T-helper 1 cell treated with Interleukin-12 subunit alpha and Interleukin-12 subunit beta and Interleukin-4 antibody, amounts not matched to agents 30 ng/mL and 1 ng/mL, for 36 hours (primary cell): Measurements from ENCODE around the gene CNN1. TPM values are rescaled to one million over a fixed set of nuclear protein-coding genes. Genes with fewer than 3 reads are reported as not detected.
"Not testable (repeated sequence)": the region's sequence is repeated elsewhere in the genome, so short reads cannot be mapped to it uniquely, and the experiment has no call there.

ENCODE experiments used
- intact Hi-C: fragments of 100-400 bp; cut with micrococcal nuclease; formaldehyde crosslinking; loops from one replicate; pipeline ENCODE4 v1.15.1; 2024
- total RNA-seq: library from RNA; stranded (reverse); gene quantifications from 2 replicates; pipeline ENCODE4 v1.2.3, GENCODE V29; 2022

The CNN1 gene
- total RNA-seq, 1 donor from 2014 or later = not detected

DNA sequence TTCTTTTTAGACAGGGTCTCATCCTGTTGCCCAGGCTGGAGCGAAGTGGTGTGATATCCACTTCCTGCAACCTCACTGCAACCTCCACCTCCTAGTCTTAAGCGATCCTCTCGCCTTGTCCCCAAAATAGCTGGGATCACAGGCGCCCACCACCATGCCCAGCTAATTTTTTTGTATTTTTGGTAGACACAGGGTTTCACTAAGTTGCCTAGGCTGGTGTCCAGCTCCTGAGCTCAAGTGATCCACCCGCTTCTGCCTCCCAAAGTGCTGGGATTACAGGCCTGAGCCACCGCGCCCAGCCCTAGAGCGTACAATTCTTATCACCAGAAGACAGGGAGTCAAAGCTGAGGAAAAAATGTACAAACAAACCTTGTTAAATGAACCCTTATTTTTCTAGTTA is 24.9 kb downstream of the CNN1 start:
- intact Hi-C loops = no loop called here

DNA sequence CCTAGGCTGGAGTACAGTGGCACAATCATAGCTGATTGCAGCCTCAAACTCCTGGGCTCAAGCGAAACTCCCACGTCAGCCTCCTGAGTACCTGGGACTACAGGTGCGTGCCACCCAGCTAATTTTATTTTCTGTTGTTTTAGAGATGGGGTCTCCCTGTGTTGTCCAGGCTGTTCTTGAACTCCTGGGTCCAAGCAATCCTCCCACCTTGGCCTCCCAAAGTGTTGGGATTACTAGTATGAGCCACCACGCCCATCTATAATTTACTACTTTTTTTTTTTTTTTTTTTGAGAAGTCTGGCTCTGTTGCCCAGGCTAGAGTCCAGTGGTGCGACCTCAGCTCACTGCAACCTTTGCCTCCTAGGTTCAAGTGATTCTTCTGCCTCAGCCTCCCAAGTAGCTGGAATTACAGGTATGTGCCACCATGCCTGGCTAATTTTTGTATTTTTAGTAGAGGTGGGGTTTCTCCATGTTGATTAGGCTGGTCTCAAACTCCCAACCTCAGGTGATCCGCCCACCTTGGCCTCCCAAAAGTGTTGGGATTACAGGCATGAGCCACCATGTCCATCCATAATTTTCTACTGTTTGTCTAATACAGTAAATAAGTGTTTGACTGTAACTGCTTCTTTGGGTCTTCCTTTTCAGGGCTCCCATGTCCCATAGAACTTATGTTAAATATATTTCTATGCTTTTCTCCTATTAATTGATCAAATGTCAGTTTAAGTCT is 25.6 kb downstream of the CNN1 start:
- intact Hi-C loops = not testable (repeated sequence)

DNA sequence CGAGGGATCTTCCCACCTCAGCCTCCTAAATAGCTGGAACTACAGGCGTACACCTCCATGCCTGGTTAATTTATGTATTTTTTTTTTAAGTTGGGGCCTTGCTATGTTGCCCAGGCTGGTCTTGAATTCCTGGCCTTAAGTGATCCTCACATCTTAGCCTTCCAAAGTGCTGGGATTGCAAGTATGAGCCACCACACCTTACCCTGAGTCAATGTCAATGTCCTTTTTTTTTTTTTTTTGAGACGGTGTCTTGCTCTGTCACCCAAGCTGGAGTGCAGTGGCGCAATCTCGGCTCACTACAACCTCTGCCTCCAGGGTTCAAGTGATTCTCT is 27.0 kb downstream of the CNN1 start:
- intact Hi-C loops = not testable (repeated sequence)

DNA sequence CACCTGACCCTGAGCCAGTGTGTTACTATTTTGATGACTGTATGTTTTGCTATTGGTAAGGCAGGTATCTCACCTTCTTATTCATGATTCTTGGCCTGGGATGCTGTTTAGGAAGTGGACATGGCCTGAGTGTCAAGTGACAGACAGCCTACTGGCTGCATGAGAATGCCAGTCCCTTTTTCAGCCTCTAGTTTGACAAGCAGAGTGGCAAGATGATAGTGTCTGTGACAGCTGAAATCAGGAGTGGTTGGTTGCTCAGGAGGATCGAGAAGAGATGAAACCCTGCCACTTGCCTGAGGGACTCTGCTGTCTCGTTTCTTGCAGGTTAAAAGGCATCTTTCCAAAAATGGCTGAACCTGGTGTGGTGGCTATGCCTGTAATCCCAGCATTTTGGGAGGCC is 27.5 kb downstream of the CNN1 start:
- intact Hi-C loops = no loop called here

DNA sequence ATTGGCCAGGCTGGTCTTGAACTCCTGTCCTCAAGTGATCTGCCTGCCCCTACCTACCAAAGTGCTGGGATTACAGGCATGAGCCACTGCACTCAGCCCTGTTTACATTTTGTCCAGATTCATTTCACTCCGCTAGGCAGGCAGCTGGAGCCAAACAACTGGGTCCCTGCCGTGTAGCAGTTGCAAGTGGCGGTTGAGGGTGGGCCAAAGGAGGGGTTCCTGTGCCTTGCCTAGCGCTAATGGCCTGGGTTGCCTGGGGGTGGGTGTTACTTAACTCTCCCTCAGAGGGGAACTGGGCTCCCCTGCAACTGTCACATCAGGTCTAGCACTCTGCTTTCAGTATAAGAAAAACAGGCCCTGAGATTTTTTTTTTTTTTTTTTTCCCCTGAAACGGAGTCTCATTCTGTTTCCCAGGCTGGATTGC is 31.4 kb downstream of the CNN1 start:
- intact Hi-C loops = no loop called here

DNA sequence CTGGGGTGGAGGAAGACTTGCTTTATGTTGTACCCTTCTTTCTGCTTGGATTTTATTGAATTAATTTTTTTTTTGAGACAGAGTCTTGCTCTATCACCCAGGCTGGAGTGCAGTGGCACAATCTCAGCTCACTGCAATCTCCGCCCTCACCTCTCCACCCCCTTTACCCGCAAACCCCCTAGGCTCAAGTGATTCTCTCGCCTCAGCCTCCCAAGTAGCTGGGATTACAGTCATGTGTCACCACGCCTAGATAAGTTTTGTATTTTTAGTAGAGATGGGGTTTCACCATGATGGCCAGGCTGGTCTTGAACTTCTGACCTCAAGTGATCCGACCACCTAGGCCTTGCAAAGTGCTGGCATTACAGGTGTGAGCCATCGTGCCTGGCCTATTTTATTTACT is 34.7 kb downstream of the CNN1 start:
- intact Hi-C loops = not testable (repeated sequence)

DNA sequence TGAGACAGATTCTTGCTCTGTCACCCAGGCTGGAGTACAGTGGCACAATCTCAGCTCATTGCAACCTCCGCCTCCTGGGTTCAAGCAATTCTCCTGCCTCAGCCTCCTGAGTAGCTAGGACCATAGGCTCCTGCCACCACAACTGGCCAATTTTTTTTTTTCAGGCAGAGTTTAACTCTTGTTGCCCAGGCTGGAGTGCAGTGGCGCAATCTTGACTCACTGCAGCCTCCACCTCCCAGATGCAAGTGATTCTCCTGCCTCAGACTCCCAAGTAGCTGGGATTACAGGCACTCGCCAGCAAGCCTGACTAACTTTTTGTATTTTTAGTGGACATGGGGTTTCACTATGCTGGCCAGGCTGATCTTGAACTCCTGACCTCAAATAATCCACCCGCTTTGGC is 35.1 kb downstream of the CNN1 start:
- intact Hi-C loops = not testable (repeated sequence)

DNA sequence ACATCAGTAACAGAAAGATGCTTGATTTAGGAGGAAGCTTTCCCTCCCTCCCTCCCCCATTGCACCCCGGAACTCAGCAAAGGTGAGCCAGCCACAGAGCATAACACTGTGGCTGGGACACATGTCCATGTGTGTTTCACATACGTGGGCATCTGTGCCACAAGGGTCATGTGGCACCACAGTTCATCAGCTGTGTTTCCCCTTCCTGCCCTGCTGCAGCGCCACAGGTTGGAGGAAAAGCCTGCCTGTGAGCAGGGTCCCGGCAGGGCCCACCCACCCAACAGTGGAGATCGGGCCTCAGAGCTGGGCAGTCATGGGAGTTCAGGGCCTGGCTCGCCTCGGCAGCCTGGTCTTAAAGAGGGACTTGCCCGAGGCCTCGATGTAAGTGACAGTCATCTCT is 36.0 kb downstream of the CNN1 start:
- intact Hi-C loops = no loop called here

DNA sequence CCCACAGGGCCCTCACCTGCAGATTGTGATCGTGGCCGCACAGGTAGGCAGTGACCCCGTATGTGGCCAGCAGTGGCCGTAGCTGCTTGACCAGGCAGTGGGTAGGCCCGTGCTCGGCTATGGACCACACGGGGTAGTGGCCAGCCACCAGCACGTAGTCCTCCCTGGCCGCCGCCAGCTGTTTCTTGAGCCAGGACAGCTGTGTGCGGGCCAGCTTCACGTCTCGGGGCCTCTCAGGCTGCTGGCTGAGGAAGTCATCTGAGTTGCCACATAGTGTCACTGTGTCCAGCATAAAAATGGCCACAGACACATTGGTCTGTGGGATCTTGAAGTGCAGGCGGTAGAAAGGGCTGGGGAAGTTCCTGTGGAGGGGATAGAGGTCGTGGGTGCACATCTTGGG is 37.6 kb downstream of the CNN1 start:
- intact Hi-C loops = no loop called here

DNA sequence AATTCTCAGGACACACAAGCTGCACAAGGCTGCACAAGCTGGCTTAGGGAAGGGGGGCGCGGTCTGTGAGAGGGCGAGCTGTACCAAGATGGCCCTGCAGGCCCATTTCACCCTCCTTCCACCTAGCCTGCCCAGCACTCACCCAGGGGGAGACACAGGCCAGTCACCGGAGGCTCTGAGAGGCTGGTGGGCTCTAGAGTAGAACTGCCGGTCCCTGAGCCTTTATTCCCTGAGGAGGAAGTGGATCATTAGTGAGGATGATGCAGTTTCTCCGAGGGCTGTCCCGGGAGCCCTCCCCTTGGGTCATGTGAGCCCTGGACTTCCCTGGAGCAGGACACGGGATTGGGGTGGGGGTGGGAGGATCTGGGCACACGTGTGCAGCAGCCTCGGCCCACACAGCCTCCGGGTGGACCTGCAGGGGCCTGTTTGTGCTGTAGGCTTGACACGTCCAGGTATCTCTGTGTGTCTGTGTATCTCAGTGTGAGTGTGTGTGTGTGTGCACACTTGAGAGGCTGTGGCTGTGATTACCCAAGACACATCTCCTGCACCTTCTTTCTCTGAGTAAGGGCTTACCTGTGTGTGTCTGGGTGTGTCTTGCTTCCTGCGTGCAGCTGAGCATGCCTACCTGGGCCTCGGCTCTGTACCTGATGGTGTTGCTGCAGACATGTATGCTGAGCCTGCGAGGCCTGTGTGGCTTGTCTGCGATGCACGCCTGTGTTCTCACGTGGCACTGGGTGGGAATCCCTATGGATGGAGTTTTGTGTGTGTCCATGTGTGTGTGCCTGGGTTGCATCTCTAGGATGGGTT is 39.0 kb downstream of the CNN1 start, which contains the start of gene ACP5:
Gene ACP5, minus strand, starts transcription at position 195 of the 807 bp plus-strand sequence. CDS start 328 bp downstream, outside the sequence.
- intact Hi-C loops = no loop called here

DNA sequence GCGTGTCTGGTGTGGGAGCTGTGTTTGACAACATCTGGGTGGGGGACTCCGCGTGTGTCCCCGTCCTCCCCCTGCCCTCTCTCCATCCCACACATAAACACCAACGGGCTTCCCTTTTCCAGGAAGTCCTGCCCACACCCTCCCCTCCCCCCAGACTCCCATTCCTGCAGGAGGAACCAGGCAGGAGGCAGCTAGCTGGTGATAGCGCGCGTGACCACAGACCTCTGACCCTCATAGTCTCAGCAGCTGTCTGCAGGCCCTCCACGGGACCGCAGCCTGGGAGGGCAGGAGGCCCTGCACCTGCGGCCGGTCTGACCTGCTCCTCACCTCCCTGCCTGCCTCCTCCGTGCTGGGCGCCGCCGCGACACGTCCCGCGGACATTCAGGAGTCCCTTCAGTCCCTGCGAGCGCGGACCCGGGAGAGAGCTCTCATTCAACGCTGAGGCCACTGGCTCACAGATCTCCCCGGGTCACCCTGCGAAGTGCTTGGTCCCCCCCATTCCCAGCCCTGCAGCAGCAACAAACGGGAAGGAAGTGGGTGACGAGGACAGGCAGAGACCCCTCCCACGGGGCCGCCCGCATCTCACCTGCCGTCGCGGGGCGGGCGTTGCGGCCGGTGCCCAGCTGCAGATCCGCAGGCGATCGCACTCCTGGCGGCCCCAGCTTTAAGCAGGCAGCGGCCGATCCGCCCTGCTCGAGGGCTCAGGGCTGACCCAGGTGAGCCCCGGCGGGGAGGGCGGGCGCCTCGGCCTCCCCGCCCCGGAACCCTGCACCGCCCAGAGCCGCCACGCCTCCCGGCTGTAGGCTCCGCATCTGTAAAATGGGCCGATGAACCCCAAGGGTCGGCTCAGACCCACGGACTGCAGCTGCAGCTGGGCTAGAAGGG is 39.8 kb downstream of the CNN1 start:
- intact Hi-C loops = no loop called here

DNA sequence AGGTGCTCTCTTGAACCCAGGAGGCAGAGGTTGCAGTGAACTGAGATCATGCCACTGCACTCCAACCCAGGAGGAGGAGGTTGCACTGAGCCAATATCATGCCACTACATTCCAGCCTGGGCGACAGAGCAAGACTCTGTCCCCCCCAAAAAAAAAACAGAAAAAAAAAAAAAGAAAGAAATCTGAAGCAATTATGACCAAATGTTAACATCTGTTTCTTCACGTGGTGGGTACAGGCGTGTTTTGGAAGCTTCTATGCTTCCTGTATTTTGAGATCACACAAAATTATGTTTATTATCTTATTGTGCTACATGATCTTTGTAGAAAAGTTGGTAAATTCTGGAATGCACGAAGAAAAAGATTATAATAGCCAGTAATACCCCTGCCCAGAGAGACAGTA is 41.5 kb downstream of the CNN1 start:
- intact Hi-C loops = loop anchor here (5.0 kb wide), 2 partner anchors 143 to 198 kb away; partner anchors contain the start of genes EPOR, ODAD3 and PRKCSH

DNA sequence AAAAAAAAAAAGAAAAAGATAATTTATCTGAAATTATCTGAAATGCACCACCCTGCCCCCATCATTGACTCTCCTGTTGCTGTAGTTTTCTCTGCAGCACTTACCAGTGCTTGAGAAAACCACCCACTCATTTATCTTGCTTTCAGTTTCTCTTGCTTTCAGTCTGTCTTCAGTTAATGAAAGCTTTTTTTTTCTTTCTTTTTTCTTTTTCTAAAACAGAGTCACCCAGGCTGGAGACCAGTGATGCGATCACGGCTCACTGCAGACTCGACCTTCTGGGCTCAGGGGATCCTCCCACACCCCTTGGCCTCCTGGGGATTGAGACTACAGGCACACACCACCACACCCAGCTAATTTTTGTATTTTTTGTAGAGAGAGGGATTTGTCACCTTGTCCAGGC is 43.1 kb downstream of the CNN1 start:
- intact Hi-C loops = loop anchor here (1.0 to 5.0 kb wide), 5 partner anchors 16 to 199 kb away; partner anchors contain the start of genes EPOR, ODAD3, PRKCSH and ZNF627

DNA sequence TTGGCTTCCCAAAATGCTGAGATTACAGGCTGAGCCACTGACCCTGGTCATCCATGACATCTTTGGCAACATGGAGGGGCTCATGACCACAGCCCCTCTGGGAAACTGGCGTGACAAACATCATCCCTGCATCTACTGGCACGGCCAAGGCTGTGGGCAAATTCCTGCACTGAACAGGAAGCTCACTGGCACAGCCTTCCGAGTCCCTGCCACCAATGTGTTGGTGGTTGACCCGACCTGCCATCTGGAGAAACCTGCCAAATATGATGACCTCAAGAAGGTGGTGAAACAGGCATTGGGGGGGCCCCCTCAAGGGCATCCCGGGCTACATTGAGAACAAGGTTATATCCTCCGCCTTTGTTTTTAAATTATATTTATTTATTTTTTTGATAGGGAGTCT is 47.7 kb downstream of the CNN1 start:
- intact Hi-C loops = loop anchor here (2.0 to 5.0 kb wide), 2 partner anchors 82 to 449 kb away; partner anchors contain the start of gene ZNF653

DNA sequence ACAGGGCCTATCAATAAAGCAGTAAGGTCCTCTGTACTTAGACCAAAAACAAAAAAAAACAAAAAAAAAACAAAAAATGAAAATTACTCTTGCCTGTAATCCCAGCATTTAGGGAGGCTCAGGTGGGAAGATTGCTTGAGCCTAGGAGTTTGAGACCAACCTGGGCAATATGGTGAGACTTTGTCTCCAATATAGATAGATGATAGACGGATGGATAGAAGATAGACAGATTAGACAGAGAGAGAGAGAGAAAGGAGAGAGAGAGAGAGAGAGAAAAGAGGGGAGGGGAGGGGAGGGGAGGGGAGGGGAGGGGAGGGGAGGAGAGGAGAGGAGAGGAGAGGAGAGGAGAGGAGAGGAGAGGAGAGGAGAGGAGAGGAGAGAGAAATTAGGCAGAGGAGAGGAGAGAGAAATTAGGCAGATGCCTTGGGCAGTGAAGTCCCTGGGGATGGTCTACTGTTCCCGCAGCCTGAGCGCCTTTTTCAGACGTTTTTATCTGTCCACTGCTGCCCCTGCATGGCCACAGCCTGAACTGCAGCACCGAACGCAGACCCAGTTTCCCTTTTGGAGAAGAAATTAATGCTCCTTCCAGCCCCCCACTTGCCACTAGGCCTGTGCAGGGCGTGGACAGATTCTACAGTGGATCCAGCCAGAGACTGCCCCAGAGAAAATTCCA is 48.8 kb downstream of the CNN1 start:
- intact Hi-C loops = loop anchor here (1.0 to 5.0 kb wide), 7 partner anchors 27 to 450 kb away; partner anchors contain the start of gene ZNF653

DNA sequence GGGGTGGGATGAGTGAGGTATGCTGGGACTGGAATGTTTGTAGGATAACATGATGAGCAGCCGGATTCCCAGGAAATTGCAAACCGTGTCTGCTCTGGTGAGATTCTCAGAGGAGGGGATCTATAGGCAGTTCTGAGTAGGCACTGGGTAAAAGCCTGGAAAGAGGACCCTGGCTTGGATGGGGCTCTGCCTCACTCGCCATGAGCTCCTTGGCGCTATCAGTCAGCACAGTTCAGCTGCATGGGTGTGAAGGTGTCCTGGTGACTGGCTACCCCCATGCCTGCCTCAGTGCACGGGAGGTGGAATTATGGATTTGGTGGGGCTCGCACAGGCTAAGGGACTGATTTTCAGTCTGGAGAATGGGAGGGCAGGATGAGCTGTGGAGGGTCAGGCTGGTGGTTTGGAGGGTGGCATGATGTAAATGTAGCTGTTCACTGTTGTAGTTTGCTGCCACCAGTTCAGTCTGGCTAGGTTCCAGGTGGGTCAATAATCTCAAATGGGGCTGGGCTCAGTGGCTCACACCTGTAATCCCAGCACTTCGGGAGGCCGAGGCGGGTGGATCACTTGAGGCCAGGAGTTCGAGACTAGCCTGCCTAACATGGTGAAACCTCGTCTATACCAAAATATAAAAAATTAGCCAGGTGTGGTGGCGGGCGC is 49.5 kb downstream of the CNN1 start:
- intact Hi-C loops = loop anchor here (1.0 to 5.0 kb wide), 7 partner anchors 28 to 451 kb away; partner anchors contain the start of gene ZNF653

DNA sequence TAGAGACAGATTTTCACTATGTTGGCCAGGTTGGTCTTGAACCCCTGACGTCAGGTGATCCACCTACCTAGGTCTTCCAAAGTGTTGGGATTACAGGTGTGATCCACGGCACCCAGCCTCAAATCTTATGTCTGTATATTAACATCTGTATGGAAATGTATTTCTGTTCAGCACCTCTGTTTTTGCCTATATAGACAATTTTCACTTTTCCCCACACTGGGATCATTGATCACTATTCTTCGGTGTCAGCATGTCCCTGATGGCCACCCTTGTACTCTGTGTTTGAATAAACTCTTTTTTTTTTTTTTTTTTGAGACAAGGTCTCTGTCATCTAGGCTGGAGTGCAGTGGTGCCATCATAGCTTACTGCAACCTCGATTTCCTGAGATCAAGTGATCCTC is 55.4 kb downstream of the CNN1 start:
- intact Hi-C loops = no loop called here

DNA sequence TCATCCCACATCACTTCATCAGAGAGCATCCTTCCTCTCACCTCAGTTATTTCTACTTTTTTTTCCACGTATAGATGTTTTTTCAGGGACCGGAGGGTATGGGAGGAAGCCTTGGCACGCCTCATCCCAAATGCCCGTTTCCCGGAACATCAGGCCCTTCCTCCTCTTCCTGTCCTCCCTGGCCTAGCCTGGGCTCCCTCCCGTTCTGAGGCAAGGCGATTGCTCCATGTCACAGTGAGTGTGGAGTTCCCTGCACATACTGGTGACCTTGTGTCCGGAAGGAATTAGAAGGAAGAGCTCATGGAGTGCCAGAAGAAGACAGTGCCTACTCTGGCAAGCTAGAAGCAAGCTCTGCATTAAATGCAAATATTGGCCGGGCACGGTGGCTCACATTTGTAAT is 57.5 kb downstream of the CNN1 start:
- intact Hi-C loops = loop anchor here (2.0 kb wide), 2 partner anchors 143 to 567 kb away; partner anchors contain the start of genes ZNF136 and ZNF823

DNA sequence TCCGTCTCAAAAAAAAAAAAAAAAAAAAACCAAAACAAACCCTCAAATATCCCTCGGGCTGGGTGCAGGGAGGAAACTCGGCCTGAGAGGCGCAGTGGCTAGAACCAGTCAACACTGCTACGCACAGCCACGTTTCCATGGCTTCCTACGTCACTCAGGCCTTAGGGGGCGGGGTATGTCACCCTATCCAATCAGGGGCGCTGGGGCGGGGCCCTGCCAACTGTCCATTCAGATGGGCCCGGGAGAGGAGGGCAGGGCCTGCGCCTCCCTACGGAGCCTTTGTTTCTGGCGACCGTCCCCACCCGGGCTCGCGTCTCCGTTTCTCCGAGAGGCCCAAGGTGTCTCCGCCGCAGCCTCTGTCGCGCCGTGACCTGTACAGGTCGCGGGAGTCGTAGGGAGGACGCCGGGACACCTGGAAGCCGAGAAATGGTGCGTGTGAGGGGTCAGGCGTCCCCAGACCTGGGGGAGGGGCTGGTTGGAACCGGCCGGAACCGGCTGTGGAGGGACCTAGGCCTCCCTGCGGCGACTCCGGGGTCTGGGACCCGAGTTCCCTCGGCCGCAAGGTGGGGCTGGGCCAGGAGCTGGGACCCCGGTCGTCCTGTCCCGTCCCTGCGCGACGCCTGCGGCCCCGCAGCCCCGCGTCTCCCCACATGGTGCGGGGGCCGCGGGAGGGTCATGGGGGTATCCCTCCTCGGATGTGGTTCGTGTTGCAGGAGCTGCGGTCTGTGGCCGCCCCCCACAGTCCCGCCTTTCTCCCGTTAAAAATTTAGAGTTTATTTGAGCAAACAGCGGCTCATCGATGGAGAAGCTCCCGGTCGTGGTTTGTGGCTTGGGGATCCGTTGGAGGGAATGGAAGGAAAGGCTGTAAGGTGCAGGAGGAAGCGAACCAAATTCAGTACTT is 58.8 kb downstream of the CNN1 start, which contains the start of gene ZNF627:
Gene ZNF627, plus strand, starts transcription at position 282 of the 901 bp plus-strand sequence. Its CDS starts 145 bp downstream, at position 427.
- intact Hi-C loops = loop anchor here (1.0 to 2.0 kb wide), 10 partner anchors 16 to 565 kb away; partner anchors contain the start of genes CCDC159, ECSIT, ELOF1 and TMEM205
